Inflammatory macrophage (primary cell): ENCODE data around the gene PFDN6.
"Not testable (repeated sequence)": the region's sequence is repeated elsewhere in the genome, so short reads cannot be mapped to it uniquely, and the experiment has no call there.

ENCODE experiments used
- DNase-seq, 2 donors: peaks; one replicate each; pipeline ENCODE4 v3.0.0-alpha.2; 2020 to 2022
- total RNA-seq, 18 experiments: gene quantifications; one replicate each; lab custom pipeline; 2026; ENCODE audit warnings: mixed read lengths in 6 of 18, inconsistent platforms in 2 of 18; lab: John Stamatoyannopoulos, UW

PFDN6 gene
- total RNA-seq, result 4.8 to 20.5 (median 13.4) reads per million in 18 experiments

DNA sequence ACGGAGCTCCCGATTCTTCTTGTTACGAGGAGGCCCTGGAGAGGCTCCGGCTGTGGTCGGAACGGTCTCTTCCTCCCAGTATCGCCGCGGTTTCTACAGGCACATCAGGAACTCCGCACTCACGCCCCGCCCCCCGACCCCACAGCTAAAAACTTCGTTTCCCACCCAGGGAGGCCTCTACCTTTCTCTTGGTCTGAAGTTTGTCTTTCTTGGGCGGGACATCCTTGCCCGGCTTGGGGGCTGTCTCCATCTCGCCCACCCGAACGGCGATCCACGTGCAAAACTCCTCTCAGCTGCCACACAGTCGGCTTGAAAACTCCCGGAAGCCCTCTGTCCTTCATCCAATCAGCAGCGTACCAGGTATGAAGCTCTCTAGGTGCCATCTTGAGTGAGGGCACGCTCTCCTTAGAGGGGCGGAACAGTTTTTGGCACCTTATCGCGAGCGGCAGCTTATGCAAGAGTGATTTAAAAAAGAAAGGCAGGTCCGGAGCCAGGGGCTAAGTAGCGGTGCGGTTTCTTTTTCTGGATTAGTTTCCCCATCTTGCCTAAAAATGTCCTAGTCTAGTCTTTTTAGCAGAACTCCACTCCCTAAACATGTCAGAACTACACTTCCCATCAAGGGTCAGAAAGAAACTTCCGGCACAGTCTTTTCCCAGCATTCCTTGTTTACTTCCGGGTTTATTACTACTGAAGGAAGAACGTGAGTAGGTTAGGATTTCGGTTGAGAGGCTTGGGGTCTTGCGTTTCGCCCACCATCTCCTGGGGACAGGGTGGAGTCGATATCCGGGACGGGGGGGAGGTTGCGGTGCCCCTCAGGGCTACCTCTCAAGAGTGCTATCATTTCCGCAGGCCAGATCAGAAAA lies at the start of gene PFDN6, which contains the start of gene WDR46:
TSS of gene PFDN6 (plus strand) at position 681 of the 863 bp plus-strand sequence. CDS start 256 bp downstream, outside the sequence.
TSS of gene WDR46 (minus strand) at position 319 of the 863 bp plus-strand sequence. CDS start at position 250, 69 bp downstream.
- DNase-seq, result peak; percentile 90

- no peak for DNase-seq
Measured at GRCh38 chr6:33241968-33242367, 47.4 kb upstream of the PFDN6 start.

DNA sequence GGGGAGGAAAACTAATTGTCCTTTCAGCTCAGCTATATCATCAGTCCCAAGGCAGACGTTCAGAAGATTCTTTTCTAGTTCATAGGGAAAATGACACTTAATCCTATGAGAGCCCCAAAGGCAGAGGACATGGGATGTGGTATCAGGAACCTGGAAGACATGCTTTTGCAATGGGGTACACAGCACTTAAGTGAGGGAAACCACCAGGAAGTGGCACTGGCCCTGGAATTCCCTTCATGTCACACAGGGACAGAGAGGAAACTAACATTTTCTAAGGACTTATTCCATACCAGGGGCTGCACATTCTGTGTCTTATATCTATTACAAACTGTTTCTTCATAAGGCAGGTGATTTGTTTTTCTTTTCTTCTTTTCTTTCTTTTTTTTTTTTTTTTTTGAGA lies 45.9 kb upstream of the PFDN6 start:
- DNase-seq, result no peak

GRCh38 chr6:33247977-33248642 lies 41.3 kb upstream of the PFDN6 start:
- DNase-seq, result peak; percentile 85 to 90

- DNase-seq, result peak in 1 of 2 donors; percentile 53
Measured at GRCh38 chr6:33248643-33248931, 40.8 kb upstream of the PFDN6 start.

DNA sequence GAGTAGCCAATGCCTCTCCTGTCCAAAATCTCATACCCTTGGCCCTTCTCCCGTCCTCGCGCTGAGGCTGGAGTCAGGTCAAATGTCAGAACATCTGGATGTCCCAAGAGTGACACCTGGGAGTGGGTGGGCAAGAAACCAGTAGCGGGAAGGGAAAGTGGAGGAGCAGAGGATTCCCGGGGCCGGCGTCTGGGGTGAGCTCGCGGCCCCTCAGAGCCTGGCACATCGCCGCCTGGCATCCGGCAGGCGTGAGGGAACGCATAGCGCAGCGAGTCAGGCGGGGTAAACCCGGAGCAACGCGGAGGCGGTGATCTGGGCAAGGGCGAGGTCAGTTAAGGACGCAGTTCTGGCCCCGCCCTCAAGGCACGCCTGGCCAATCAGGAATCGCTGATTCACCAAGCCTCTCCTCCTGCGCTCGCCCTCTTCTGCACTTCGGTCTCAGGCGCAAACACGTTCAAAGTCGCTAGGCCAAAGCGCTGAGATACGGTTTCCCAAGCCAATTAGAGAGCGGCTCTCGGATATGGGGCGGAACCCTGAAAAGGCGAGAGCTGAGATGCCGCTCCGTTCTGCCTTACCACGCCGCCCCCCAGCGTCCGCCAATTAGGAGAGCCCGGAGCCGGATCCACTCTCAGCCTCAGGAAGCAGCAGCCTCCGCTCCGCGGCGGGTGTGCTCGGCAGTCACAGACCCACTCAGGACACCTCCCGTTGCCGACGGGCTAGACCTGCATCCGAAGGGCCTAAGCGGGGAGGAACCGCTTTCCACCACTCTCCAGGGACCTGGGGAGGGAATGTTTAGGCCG lies 40.3 kb upstream of the PFDN6 start:
- peak; percentile 99 for DNase-seq

- DNase-seq, result peak in 1 of 2 donors; percentile 6
Measured at GRCh38 chr6:33249732-33250630, 39.4 kb upstream of the PFDN6 start.

- no peak for DNase-seq
Measured at GRCh38 chr6:33250731-33251130, 38.7 kb upstream of the PFDN6 start.

GRCh38 chr6:33251395-33252012 lies 37.9 kb upstream of the PFDN6 start:
- DNase-seq, result no peak

DNA sequence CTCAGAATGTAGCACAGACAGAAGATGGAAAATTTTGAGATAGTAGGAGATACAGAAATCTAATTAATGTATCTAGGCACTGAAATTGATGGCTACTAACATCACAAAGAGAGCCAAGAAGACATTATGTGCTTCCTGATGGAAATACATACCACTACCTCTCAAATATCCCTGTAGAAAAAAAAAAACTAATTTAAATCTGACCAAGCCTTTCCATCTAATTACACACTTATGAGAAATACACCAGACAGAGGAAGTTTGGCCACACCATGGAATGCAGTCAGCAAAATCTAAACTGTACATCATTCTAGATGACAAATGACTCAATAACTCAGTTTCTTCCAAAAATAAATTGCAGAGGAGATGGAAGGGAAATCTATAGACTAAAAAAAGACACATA lies 36.6 kb upstream of the PFDN6 start:
- DNase-seq, result peak in 1 of 2 donors; percentile 33

DNA sequence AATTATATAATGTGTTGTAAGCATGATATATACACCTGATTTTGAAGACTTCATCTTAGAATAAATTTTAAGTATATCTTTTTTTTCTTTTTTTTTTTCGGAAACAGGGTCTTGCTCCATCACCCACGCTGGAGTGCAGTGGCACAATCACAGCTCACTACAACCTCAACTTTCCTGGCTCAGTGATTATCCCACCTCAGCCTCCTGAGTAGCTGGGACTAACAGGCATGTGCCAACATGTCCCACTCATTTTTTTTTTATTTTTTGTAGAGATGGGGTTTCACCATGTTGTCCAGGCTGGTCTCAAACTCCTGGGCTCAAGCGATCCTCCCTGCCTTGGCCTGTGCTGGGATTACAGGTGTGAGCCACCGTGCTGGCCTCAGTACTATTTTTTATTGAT lies 34.8 kb upstream of the PFDN6 start:
- no peak for DNase-seq

GRCh38 chr6:33259032-33259431 lies 30.4 kb upstream of the PFDN6 start:
- DNase-seq, result no peak

DNA sequence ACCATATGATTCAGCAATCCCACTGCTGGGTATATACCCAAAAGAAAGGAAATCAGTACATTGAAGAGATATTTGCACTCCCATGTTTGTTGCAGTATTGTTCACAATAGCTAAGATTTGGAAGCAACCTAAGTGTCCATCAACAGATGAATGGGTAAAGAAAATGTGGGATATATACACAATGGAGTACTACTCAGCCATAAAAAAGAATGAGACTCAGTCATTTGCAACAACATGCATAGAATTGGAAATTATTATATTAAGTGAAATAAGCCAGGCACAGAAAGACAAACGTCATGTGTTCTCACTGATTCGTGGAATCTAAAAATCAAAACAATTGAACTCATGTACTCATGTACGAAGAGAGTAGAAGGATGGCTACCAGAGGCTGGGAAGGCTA lies 26.9 kb upstream of the PFDN6 start:
- DNase-seq, result not testable (repeated sequence)

- no peak for DNase-seq
Measured at GRCh38 chr6:33264015-33264414, 25.4 kb upstream of the PFDN6 start.

GRCh38 chr6:33271117-33271467 lies 18.3 kb upstream of the PFDN6 start:
- no peak for DNase-seq

- peak; percentile 99 for DNase-seq
Measured at GRCh38 chr6:33271468-33272274, 17.7 kb upstream of the PFDN6 start, which contains the start of the genes RPS18 and VPS52. Gene RPS18 (plus strand): TSS chr6:33272075. CDS start chr6:33272120, 45 bp downstream. Gene VPS52 (minus strand): TSS chr6:33271876. CDS start chr6:33271675, 201 bp downstream.

- no peak for DNase-seq
Measured at GRCh38 chr6:33272275-33273128, 16.9 kb upstream of the PFDN6 start.

DNA sequence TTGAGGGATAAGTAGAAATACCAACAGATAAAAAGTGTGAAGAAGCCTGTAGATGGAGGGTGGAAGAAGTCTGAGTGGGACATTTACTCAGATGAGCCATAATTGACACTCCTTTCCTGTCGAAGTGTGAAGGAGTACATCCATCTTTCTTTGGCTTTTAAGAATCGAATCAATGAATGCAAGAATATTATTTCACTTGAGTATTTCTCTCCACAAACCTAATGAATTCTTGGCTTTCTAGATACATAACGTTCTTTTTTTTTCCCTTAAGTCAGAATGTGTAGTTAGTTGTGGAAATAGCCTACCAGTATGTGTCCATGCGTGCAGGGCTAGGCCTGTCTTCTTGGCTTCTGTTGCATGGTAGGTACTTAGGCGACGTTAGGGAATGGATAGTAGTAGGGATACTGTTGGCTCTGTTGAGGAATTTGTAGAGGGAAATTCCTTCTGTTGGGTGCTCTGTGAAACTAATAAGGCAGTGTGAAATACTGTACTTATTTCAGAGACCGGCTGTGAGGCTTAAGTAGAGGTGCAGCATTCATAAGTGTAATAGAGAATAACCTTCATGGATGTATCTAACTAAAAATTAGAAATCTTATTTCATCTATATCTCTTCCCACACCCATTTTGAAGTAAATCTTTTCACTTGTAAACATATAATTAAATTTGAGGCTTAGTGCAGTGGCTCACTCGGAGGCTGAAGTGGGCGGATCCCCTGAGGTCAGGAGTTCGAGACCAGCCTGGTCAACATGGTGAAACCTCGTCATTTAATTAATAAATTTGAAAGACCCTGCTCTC lies 16.1 kb upstream of the PFDN6 start:
- no peak for DNase-seq
